Measurements from ENCODE around the gene NGFR.
A peak's percentile ranks its signal among the peaks of the same experiment; 100 is the strongest.
"Not testable (repeated sequence)": the region's sequence is repeated elsewhere in the genome, so short reads cannot be mapped to it uniquely, and the experiment has no call there.

NGFR gene

GRCh38 chr17:49497148-49498028 is 2.3 kb downstream of the NGFR start:
- DNase-seq, result peak; percentile 33

- DNase-seq, result no peak
Observed at GRCh38 chr17:49498029-49498615, 3.0 kb downstream of the NGFR start.

GRCh38 chr17:49501496-49501895 is 6.4 kb downstream of the NGFR start:
- no peak for DNase-seq

- no peak for DNase-seq
Observed at GRCh38 chr17:49502254-49502653, 7.2 kb downstream of the NGFR start.

GRCh38 chr17:49502680-49503079 is 7.6 kb downstream of the NGFR start:
- DNase-seq, result not testable (repeated sequence)

GRCh38 chr17:49504369-49504768 is 9.3 kb downstream of the NGFR start:
- no peak for DNase-seq

GRCh38 chr17:49505854-49506253 is 10.8 kb downstream of the NGFR start:
- DNase-seq, result no peak

GRCh38 chr17:49506282-49506681 is 11.2 kb downstream of the NGFR start:
- no peak for DNase-seq

GRCh38 chr17:49508061-49508865 is 13.2 kb downstream of the NGFR start:
- DNase-seq, result peak; percentile 45

- DNase-seq, result no peak
Observed at GRCh38 chr17:49508866-49509587, 13.9 kb downstream of the NGFR start.

GRCh38 chr17:49509588-49509917 is 14.5 kb downstream of the NGFR start:
- no peak for DNase-seq

GRCh38 chr17:49510059-49510719 is 15.1 kb downstream of the NGFR start:
- DNase-seq, result no peak

- no peak for DNase-seq
Observed at GRCh38 chr17:49510720-49511110, 15.6 kb downstream of the NGFR start.

- no peak for DNase-seq
Observed at GRCh38 chr17:49511810-49512209, 16.7 kb downstream of the NGFR start.

- no peak for DNase-seq
Observed at GRCh38 chr17:49512296-49513043, 17.4 kb downstream of the NGFR start.

GRCh38 chr17:49513044-49513395 is 17.9 kb downstream of the NGFR start:
- DNase-seq, result no peak

GRCh38 chr17:49513641-49514040 is 18.5 kb downstream of the NGFR start:
- DNase-seq, result no peak

GRCh38 chr17:49514071-49514721 is 19.1 kb downstream of the NGFR start:
- DNase-seq, result no peak

GRCh38 chr17:49515196-49515770 is 20.2 kb downstream of the NGFR start:
- no peak for DNase-seq

GRCh38 chr17:49516180-49516579 is 21.1 kb downstream of the NGFR start:
- DNase-seq, result no peak
